ENCODE data around the gene ANO8. TPM values are rescaled to one million over a fixed set of nuclear protein-coding genes. Genes with fewer than 3 reads are reported as not detected.

Gene ANO8
- total RNA-seq, 1 experiment from 2014 or later, result 12.1 TPM

GRCh38 chr19:17341386-17341785, 6.7 kb upstream of the ANO8 start:
- H3K36me3 ChIP-seq (ENCODE audit: low read depth, low read length), result peaks cover 11% of the 10 kb centered on the region; the same call in 1 of the 2 replicates
- H3K4me1 ChIP-seq (ENCODE audit: insufficient read depth, low read length), result peaks cover 9% of the 10 kb centered on the region
- H3K4me2 ChIP-seq (ENCODE audit: low read length), result no peak overlapping the region
- no peak for ATAC-seq
- H3F3A ChIP-seq (ENCODE audit: low read length, unreplicated experiment), result no peaks in the 10 kb centered on the region
- POLR2A ChIA-PET (ENCODE audit: unreplicated experiment), result no interaction called here
- no peak for DNase-seq
- no peak overlapping the region for H2AFZ ChIP-seq (ENCODE audit: low read length)
- intact Hi-C loops (cut with micrococcal nuclease), result no loop called here
- H3K27me3 ChIP-seq (ENCODE audit: low read length), result no peaks in the 10 kb centered on the region
- H3K9me3 ChIP-seq (ENCODE audit: low read length), result no peaks in the 10 kb centered on the region
- CTCF ChIA-PET, result no interaction called here
- H3K27ac ChIP-seq (ENCODE audit: low read length), result no peak overlapping the region
- no TSS peak for BruUV-seq (replicated peaks)
- no peak for TF ChIP-seq EZH2 (IDR thresholded peaks at IDR 0.05; ENCODE audit: low read length, unreplicated experiment)
- TF ChIP-seq CTCF (conservative IDR thresholded peaks at IDR 0.05; ENCODE audit: low read depth, low read length), result no peak
- TF ChIP-seq EZH2phosphoT487 (IDR thresholded peaks at IDR 0.05; ENCODE audit: borderline replicate concordance, low read length), result no peak
- H4K20me1 ChIP-seq (ENCODE audit: low read length), result no peaks in the 10 kb centered on the region
- no peaks in the 10 kb centered on the region for H3K9me2 ChIP-seq (replicated peaks; ENCODE audit: low read length)
- H3K79me2 ChIP-seq (ENCODE audit: low read length), result peaks cover 30% of the 10 kb centered on the region
- no peak overlapping the region for H3K4me3 ChIP-seq (ENCODE audit: low read length)
- H3K9ac ChIP-seq (ENCODE audit: low read length), result no peak overlapping the region

- no peak overlapping the region for H2AFZ ChIP-seq (ENCODE audit: low read length)
- H3K36me3 ChIP-seq (ENCODE audit: low read depth, low read length), result peaks cover 11% of the 10 kb centered on the region; the same call in 1 of the 2 replicates
- H3K9me2 ChIP-seq (replicated peaks; ENCODE audit: low read length), result no peaks in the 10 kb centered on the region
- H3K79me2 ChIP-seq (ENCODE audit: low read length), result peaks cover 30% of the 10 kb centered on the region
- no peak overlapping the region for H3K4me2 ChIP-seq (ENCODE audit: low read length)
- H4K20me1 ChIP-seq (ENCODE audit: low read length), result no peaks in the 10 kb centered on the region
- ATAC-seq, result no peak
- CTCF ChIA-PET, result no interaction called here
- TF ChIP-seq EZH2phosphoT487 (IDR thresholded peaks at IDR 0.05; ENCODE audit: borderline replicate concordance, low read length), result no peak
- no peak for TF ChIP-seq EZH2 (IDR thresholded peaks at IDR 0.05; ENCODE audit: low read length, unreplicated experiment)
- TF ChIP-seq CTCF (conservative IDR thresholded peaks at IDR 0.05; ENCODE audit: low read depth, low read length), result no peak
- no peak overlapping the region for H3K9ac ChIP-seq (ENCODE audit: low read length)
- H3K4me1 ChIP-seq (ENCODE audit: insufficient read depth, low read length), result peaks cover 9% of the 10 kb centered on the region
- no peaks in the 10 kb centered on the region for H3F3A ChIP-seq (ENCODE audit: low read length, unreplicated experiment)
- no peaks in the 10 kb centered on the region for H3K9me3 ChIP-seq (ENCODE audit: low read length)
- no TSS peak for BruUV-seq (replicated peaks)
- POLR2A ChIA-PET (ENCODE audit: unreplicated experiment), result no interaction called here
- no peak for DNase-seq
- no peaks in the 10 kb centered on the region for H3K27me3 ChIP-seq (ENCODE audit: low read length)
- intact Hi-C loops (cut with micrococcal nuclease), result no loop called here
- H3K27ac ChIP-seq (ENCODE audit: low read length), result no peak overlapping the region
- H3K4me3 ChIP-seq (ENCODE audit: low read length), result no peak overlapping the region
Measured at GRCh38 chr19:17340871-17341357, 6.3 kb upstream of the ANO8 start.

- intact Hi-C loops (cut with micrococcal nuclease), result no loop called here
- BruUV-seq (replicated peaks), result no TSS peak
- Histone ChIP-seq H2AFZ (ENCODE audit: low read length) (no peak overlapping the region), H4K20me1 (ENCODE audit: low read length) (no peaks in the 10 kb centered on the region), H3K27me3 (ENCODE audit: low read length) (no peaks in the 10 kb centered on the region), H3K79me2 (ENCODE audit: low read length) (peaks cover 30% of the 10 kb centered on the region), H3K4me2 (ENCODE audit: low read length) (no peak overlapping the region), H3F3A (ENCODE audit: low read length, unreplicated experiment) (no peaks in the 10 kb centered on the region), H3K9ac (ENCODE audit: low read length) (no peak overlapping the region), H3K9me2 (replicated peaks; ENCODE audit: low read length) (no peaks in the 10 kb centered on the region), H3K4me3 (ENCODE audit: low read length) (no peak overlapping the region), H3K9me3 (ENCODE audit: low read length) (no peaks in the 10 kb centered on the region), H3K4me1 (ENCODE audit: insufficient read depth, low read length) (peaks cover 13% of the 10 kb centered on the region), H3K36me3 (ENCODE audit: low read depth, low read length) (peaks cover 11% of the 10 kb centered on the region; the same call in 1 of the 2 replicates), H3K27ac (ENCODE audit: low read length) (no peak overlapping the region)
- ChIA-PET CTCF (no interaction called here), POLR2A (ENCODE audit: unreplicated experiment) (no interaction called here)
- TF ChIP-seq EZH2 (IDR thresholded peaks at IDR 0.05; ENCODE audit: low read length, unreplicated experiment) (no peak), EZH2phosphoT487 (IDR thresholded peaks at IDR 0.05; ENCODE audit: borderline replicate concordance, low read length) (no peak), CTCF (conservative IDR thresholded peaks at IDR 0.05; ENCODE audit: low read depth, low read length) (no peak)
- ATAC-seq, result no peak
- DNase-seq, result peak; percentile 23
Measured at GRCh38 chr19:17340302-17340870, 5.7 kb upstream of the ANO8 start.
